DMS 273 (cell line): ENCODE data around the gene BSCL2.
"Not testable (repeated sequence)": the region's sequence is repeated elsewhere in the genome, so short reads cannot be mapped to it uniquely, and the experiment has no call there.

Experiments
- DNase-seq: peaks from one replicate; lab custom pipeline; 2025; ENCODE audit not compliant: unreplicated experiment; lab: John Stamatoyannopoulos, UW

Gene BSCL2

GRCh38 chr11:62664405-62665074, 42.7 kb downstream of the BSCL2 start:
- DNase-seq: peak; percentile 80

- no peak for DNase-seq
Observed at GRCh38 chr11:62656796-62657429, 50.3 kb downstream of the BSCL2 start.

- no peak for DNase-seq
Observed at GRCh38 chr11:62654297-62654696, 52.9 kb downstream of the BSCL2 start.

GRCh38 chr11:62652161-62653006, 54.8 kb downstream of the BSCL2 start:
- no peak for DNase-seq

- DNase-seq: not testable (repeated sequence)
Observed at GRCh38 chr11:62650283-62650682, 56.9 kb downstream of the BSCL2 start.

GRCh38 chr11:62649486-62649885, 57.7 kb downstream of the BSCL2 start:
- DNase-seq: no peak

GRCh38 chr11:62648967-62649364, 58.3 kb downstream of the BSCL2 start:
- DNase-seq: no peak

- DNase-seq: peak; percentile 11
Observed at GRCh38 chr11:62648185-62648966, 58.8 kb downstream of the BSCL2 start.

GRCh38 chr11:62647609-62648005, 59.6 kb downstream of the BSCL2 start:
- no peak for DNase-seq

- no peak for DNase-seq
Observed at GRCh38 chr11:62646825-62647608, 60.2 kb downstream of the BSCL2 start.

- peak; percentile 98 for DNase-seq
Observed at GRCh38 chr11:62645946-62646824, 61.0 kb downstream of the BSCL2 start, which contains the start of gene GANAB. GANAB (minus strand) TSS chr11:62646613; CDS start chr11:62646599, 14 bp downstream.

- no peak for DNase-seq
Observed at GRCh38 chr11:62645671-62645945, 61.6 kb downstream of the BSCL2 start.

GRCh38 chr11:62644220-62644619, 63.0 kb downstream of the BSCL2 start:
- DNase-seq: no peak
